ENCODE results near the gene PALLD. TPM values are rescaled to one million over a fixed set of nuclear protein-coding genes. Genes with fewer than 3 reads are reported as not detected.
"Not testable (repeated sequence)": the region's sequence is repeated elsewhere in the genome, so short reads cannot be mapped to it uniquely, and the experiment has no call there.

Gene PALLD
- total RNA-seq, 1 experiment from 2014 or later: 26.7 TPM

- Histone ChIP-seq H3K79me2 (ENCODE audit: low read length) (no peaks in the 10 kb centered on the region), H3K4me1 (ENCODE audit: insufficient read depth, low read length) (peaks cover 6% of the 10 kb centered on the region; the same call in 1 of the 2 replicates), H3K27me3 (ENCODE audit: low read length) (no peaks in the 10 kb centered on the region), H3K4me3 (ENCODE audit: low read length) (no peak overlapping the region), H3K9ac (ENCODE audit: low read length) (no peak overlapping the region), H4K20me1 (ENCODE audit: low read length) (no peaks in the 10 kb centered on the region), H3K27ac (ENCODE audit: low read length) (no peak overlapping the region), H2AFZ (ENCODE audit: low read length) (no peak overlapping the region), H3F3A (ENCODE audit: low read length, unreplicated experiment) (no peaks in the 10 kb centered on the region), H3K9me2 (replicated peaks; ENCODE audit: low read length) (no peaks in the 10 kb centered on the region), H3K36me3 (ENCODE audit: low read depth, low read length) (no peaks in the 10 kb centered on the region), H3K4me2 (ENCODE audit: low read length) (no peak overlapping the region), H3K9me3 (ENCODE audit: low read length) (no peaks in the 10 kb centered on the region)
- ATAC-seq (no peak), DNase-seq (no peak)
- BruUV-seq (replicated peaks): no TSS peak
- TF ChIP-seq CTCF (conservative IDR thresholded peaks at IDR 0.05; ENCODE audit: low read depth, low read length) (no peak), EZH2 (IDR thresholded peaks at IDR 0.05; ENCODE audit: low read length, unreplicated experiment) (no peak), EZH2phosphoT487 (IDR thresholded peaks at IDR 0.05; ENCODE audit: borderline replicate concordance, low read length) (no peak)
- intact Hi-C loops (cut with micrococcal nuclease): no loop called here
- CTCF ChIA-PET: no interaction called here
- POLR2A ChIA-PET (ENCODE audit: unreplicated experiment): no interaction called here
These were observed 12.9 kb downstream of the PALLD start for GRCh38 chr4:168509786-168510185.

- Histone ChIP-seq H3K9ac (ENCODE audit: low read length) (no peak overlapping the region), H3K9me3 (ENCODE audit: low read length) (no peaks in the 10 kb centered on the region), H3K27me3 (ENCODE audit: low read length) (no peaks in the 10 kb centered on the region), H2AFZ (ENCODE audit: low read length) (no peak overlapping the region), H3K9me2 (replicated peaks; ENCODE audit: low read length) (no peaks in the 10 kb centered on the region), H3K4me2 (ENCODE audit: low read length) (no peak overlapping the region), H3K4me1 (ENCODE audit: insufficient read depth, low read length) (peaks cover 10% of the 10 kb centered on the region; the same call in 1 of the 2 replicates), H3K4me3 (ENCODE audit: low read length) (no peak overlapping the region), H3K79me2 (ENCODE audit: low read length) (no peaks in the 10 kb centered on the region), H3F3A (ENCODE audit: low read length, unreplicated experiment) (no peaks in the 10 kb centered on the region), H3K27ac (ENCODE audit: low read length) (no peak overlapping the region), H3K36me3 (ENCODE audit: low read depth, low read length) (no peaks in the 10 kb centered on the region), H4K20me1 (ENCODE audit: low read length) (no peaks in the 10 kb centered on the region)
- ATAC-seq (no peak), DNase-seq (no peak)
- intact Hi-C loops (cut with micrococcal nuclease): no loop called here
- no peak for TF ChIP-seq EZH2 (IDR thresholded peaks at IDR 0.05; ENCODE audit: low read length, unreplicated experiment)
- TF ChIP-seq CTCF (conservative IDR thresholded peaks at IDR 0.05; ENCODE audit: low read depth, low read length): no peak
- no peak for TF ChIP-seq EZH2phosphoT487 (IDR thresholded peaks at IDR 0.05; ENCODE audit: borderline replicate concordance, low read length)
- POLR2A ChIA-PET (ENCODE audit: unreplicated experiment): interaction anchor here (0.7 kb wide), 1 partner anchor 144 kb away, joined by 4 read pairs; no protein-coding TSS in a partner anchor
- CTCF ChIA-PET: no interaction called here
- no TSS peak for BruUV-seq (replicated peaks)
These were observed 15.1 kb downstream of the PALLD start for GRCh38 chr4:168511780-168512489.

GRCh38 chr4:168513826-168514225 lies 17.0 kb downstream of the PALLD start:
- Histone ChIP-seq H3K4me2 (ENCODE audit: low read length) (0 out of 2 replicates have a peak overlapping the region, but pooled peaks have one; percentile 42), H2AFZ (ENCODE audit: low read length) (peak overlapping the region; percentile 61; the same call in 1 of the 2 replicates), H3K4me1 (ENCODE audit: insufficient read depth, low read length) (peaks cover 10% of the 10 kb centered on the region; the same call in 1 of the 2 replicates)
- not testable (repeated sequence) for ATAC-seq; H3K9ac ChIP-seq (ENCODE audit: low read length); H3F3A ChIP-seq (ENCODE audit: low read length, unreplicated experiment); H3K9me2 ChIP-seq (replicated peaks; ENCODE audit: low read length); H3K27me3 ChIP-seq (ENCODE audit: low read length); H3K79me2 ChIP-seq (ENCODE audit: low read length); BruUV-seq (replicated peaks); H3K36me3 ChIP-seq (ENCODE audit: low read depth, low read length); DNase-seq; H4K20me1 ChIP-seq (ENCODE audit: low read length); H3K27ac ChIP-seq (ENCODE audit: low read length); H3K4me3 ChIP-seq (ENCODE audit: low read length); H3K9me3 ChIP-seq (ENCODE audit: low read length)
- ChIA-PET POLR2A (ENCODE audit: unreplicated experiment) (interaction anchor here (0.5 kb wide), 1 partner anchor 34 kb away, joined by 5 read pairs; the partner anchor contains the start of gene DDX60L), CTCF (interaction anchor here (0.7 kb wide), 1 partner anchor 73 kb away, joined by 3 read pairs; no protein-coding TSS in a partner anchor)
- intact Hi-C loops (cut with micrococcal nuclease): loop anchor here (2.0 kb wide), 1 partner anchor 71 kb away; no protein-coding TSS in a partner anchor
